WERI-Rb-1 (cell line): Measurements from ENCODE around the gene TMC6.
"Not testable (repeated sequence)": the region's sequence is repeated elsewhere in the genome, so short reads cannot be mapped to it uniquely, and the experiment has no call there.

ENCODE experiments used
- DNase-seq: peaks from one replicate; pipeline ENCODE4 v3.0.0-alpha.2; 2020
- H3K27ac ChIP-seq: fragments of 250-450 bp; sonication (Bioruptor Pico); 2 replicates; pipeline ENCODE4 v1.5.1; 2020; ENCODE audit warnings: mild to moderate bottlenecking, moderate library complexity
- H3K27me3 ChIP-seq: fragments of 250-450 bp; sonication (Bioruptor Pico); 2 replicates; pipeline ENCODE4 v1.5.1; 2021; ENCODE audit warnings: mild to moderate bottlenecking, low read depth, moderate library complexity; ENCODE audit not compliant: insufficient read depth, severe bottlenecking
- H3K36me3 ChIP-seq: fragments of 250-450 bp; sonication (Bioruptor Pico); 2 replicates; pipeline ENCODE4 v1.5.1; 2020; ENCODE audit warnings: mild to moderate bottlenecking, moderate library complexity
- H3K4me3 ChIP-seq: 2 replicates; pipeline ENCODE4 v1.5.1; 2011; ENCODE audit warnings: low read depth, mild to moderate bottlenecking, control low read depth, low read length
- H3K9me3 ChIP-seq: fragments of 250-450 bp; sonication (Bioruptor Pico); 2 replicates; pipeline ENCODE4 v1.5.1; 2021; ENCODE audit warnings: mild to moderate bottlenecking, moderate library complexity; ENCODE audit not compliant: severe bottlenecking
- CTCF ChIP-seq: IDR thresholded peaks from 2 replicates; pipeline ENCODE4 v1.5.1; 2011; ENCODE audit warnings: low read depth, mild to moderate bottlenecking, control low read depth, inconsistent platforms, low read length

The TMC6 gene

GRCh38 chr17:78079253-78079652 lies 49.3 kb downstream of the TMC6 start:
- TF ChIP-seq CTCF = no peak
- Histone ChIP-seq H3K27me3 (no peaks in the 10 kb centered on the region), H3K4me3 (no peak overlapping the region), H3K27ac (no peak overlapping the region), H3K9me3 (no peaks in the 10 kb centered on the region), H3K36me3 (peaks cover 82% of the 10 kb centered on the region)
- no peak for DNase-seq

GRCh38 chr17:78075545-78075944 lies 53.0 kb downstream of the TMC6 start:
- no peak overlapping the region for H3K4me3 ChIP-seq
- no peak overlapping the region for H3K27ac ChIP-seq
- no peak for DNase-seq
- TF ChIP-seq CTCF = no peak
- peaks cover 97% of the 10 kb centered on the region for H3K36me3 ChIP-seq
- H3K9me3 ChIP-seq = no peaks in the 10 kb centered on the region
- H3K27me3 ChIP-seq = no peaks in the 10 kb centered on the region

GRCh38 chr17:78075011-78075410 lies 53.5 kb downstream of the TMC6 start:
- H3K36me3 ChIP-seq = peaks cover 97% of the 10 kb centered on the region
- no peak overlapping the region for H3K27ac ChIP-seq
- TF ChIP-seq CTCF = no peak
- no peaks in the 10 kb centered on the region for H3K27me3 ChIP-seq
- H3K9me3 ChIP-seq = no peaks in the 10 kb centered on the region
- DNase-seq = no peak
- no peak overlapping the region for H3K4me3 ChIP-seq

- H3K36me3 ChIP-seq = peaks cover 94% of the 10 kb centered on the region
- DNase-seq = no peak
- H3K4me3 ChIP-seq = no peak overlapping the region
- no peaks in the 10 kb centered on the region for H3K27me3 ChIP-seq
- no peak for TF ChIP-seq CTCF
- H3K9me3 ChIP-seq = no peaks in the 10 kb centered on the region
- H3K27ac ChIP-seq = no peak overlapping the region
Observed at GRCh38 chr17:78072961-78073360, 55.6 kb downstream of the TMC6 start.

- Histone ChIP-seq H3K36me3 (peaks cover 93% of the 10 kb centered on the region), H3K4me3 (no peak overlapping the region), H3K9me3 (no peaks in the 10 kb centered on the region), H3K27ac (no peak overlapping the region), H3K27me3 (no peaks in the 10 kb centered on the region)
- TF ChIP-seq CTCF = no peak
- DNase-seq = no peak
Observed at GRCh38 chr17:78069695-78070094, 58.9 kb downstream of the TMC6 start.

DNA sequence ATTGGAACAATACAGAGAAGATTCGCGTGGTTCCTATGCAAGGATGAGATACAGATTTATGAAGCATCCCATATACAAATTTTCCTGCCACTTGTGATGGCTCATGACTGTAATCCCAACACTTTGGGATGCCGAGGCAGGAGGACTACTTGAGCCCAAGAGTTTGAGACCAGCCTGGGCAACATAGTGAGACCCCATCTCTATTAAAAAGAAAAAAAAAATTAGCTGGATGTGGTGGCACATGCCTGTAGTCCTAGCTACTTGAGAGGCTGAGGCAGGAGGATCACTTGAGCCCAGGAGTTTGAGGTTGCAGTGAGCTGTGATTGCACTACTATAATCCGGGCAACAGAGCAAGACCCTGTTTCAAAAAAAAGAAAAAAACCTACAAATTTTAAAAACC lies 61.6 kb downstream of the TMC6 start:
- not testable (repeated sequence) for DNase-seq, H3K4me3 ChIP-seq

More for the DNA sequence above, 61.6 kb downstream of the TMC6 start:
- peaks cover 67% of the 10 kb centered on the region for H3K36me3 ChIP-seq
- not testable (repeated sequence) for H3K27me3 ChIP-seq, H3K27ac ChIP-seq, H3K9me3 ChIP-seq
